ENCODE measurements around the gene ZNF709.
"Not testable (repeated sequence)": the region's sequence is repeated elsewhere in the genome, so short reads cannot be mapped to it uniquely, and the experiment has no call there.

ZNF709 gene

DNA sequence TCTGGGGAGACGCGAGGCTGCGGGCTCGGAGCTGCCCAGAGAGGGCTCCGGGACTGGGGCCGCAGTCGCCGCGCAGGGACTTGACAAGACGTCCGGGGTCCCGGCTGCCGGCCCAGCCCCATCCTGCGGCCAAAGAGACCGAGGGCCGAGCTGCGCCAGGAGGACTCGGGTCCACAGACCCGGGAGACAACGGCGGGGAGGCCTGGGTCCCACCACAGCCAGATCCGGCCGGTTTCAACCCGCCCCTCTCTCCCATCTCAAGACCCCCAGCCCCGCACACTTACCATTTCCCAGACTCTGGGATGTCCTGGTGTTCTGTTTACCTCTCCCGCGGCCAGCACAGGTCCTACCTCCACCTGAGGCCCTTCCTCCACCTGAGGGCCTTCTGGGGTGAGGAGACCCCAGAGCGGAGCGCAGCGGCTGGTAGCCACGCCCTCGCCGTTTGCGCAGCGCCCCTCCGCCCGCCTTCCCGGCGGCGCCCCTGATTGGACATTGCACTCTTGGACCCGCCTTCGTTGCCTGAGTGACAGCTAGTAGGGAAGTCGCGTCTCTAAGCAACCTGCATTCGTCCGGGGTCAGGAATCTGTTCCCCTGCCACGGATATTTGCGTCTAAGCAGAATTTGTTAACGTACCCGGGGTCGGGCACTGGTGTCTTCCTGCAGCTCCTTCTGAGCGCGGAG lies at the start of gene ZNF709:
TSS of gene ZNF709 (minus strand) at position 446 of the 681 bp plus-strand sequence. CDS start at position 287, 159 bp downstream.
- DNase-seq (ENCODE audit: low spot score) = peak; percentile 92

DNA sequence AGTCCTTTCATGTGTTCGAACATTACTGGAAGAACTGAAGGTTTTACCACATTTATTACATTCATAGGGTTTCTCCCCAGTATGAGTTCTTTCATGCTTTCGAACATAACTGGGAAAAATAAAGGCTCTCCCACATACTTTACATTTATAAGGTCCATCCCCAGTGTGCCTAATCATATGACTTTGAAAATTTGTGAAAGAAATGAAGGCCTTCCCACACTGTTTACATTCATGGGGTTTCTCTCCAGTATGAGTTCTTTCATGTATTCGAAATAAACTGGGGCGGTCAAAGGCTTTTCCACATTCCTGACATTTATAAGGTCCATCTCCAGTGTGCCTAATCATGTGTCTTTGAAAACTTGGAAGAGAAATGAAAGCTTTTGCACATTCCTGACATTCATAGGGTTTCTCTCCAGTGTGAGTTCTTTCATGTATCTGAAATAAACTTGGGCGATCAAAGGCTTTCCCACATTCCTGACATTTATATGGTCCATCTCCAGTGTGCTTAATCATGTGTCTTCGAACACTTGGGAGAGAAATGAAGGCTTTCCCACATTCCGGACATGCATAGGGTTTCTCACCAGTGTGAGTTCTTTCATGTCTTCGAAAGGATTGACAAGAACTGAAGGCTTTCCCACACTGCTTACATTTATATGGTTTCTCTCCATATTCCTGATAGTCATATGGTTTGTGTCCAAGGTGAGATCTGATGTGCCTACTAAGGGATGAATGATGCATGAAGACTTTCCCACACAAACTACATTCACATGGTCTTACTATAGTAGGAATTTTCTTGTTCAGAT lies 42.6 kb upstream of the ZNF709 start:
- no peak for DNase-seq (ENCODE audit: low spot score)

GRCh38 chr19:12526542-12526941 lies 41.9 kb upstream of the ZNF709 start:
- DNase-seq (ENCODE audit: low spot score) = no peak

- DNase-seq (ENCODE audit: low spot score) = no peak
These were observed 37.4 kb upstream of the ZNF709 start for GRCh38 chr19:12521996-12522395.

- no peak for DNase-seq (ENCODE audit: low spot score)
These were observed 29.0 kb upstream of the ZNF709 start for GRCh38 chr19:12513531-12514061.

DNA sequence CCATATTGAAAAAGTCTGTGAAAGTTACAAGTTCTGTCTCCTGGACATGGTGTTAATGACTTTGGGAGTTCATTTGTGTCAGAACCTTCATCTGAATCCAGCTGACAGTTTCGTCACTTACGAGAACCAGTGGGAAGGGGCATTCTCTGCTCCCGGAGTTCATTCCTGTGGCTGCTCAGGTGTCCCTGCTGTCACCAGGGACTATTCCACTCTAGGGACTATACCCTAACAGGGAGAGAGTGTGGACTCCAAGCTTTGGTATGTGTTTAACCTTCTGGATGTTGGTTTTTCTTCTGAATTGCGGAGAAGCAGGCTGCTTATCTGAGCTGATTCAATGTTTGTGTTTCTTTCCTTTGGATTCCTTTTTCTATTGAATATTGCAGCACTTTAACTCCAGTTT lies 12.4 kb upstream of the ZNF709 start:
- no peak for DNase-seq (ENCODE audit: low spot score)

- no peak for DNase-seq (ENCODE audit: low spot score)
These were observed 11.9 kb upstream of the ZNF709 start for GRCh38 chr19:12496480-12496879.

- DNase-seq (ENCODE audit: low spot score) = peak; percentile 92
These were observed 10.6 kb upstream of the ZNF709 start for GRCh38 chr19:12495002-12495802.

- DNase-seq (ENCODE audit: low spot score) = no peak
These were observed 9.7 kb upstream of the ZNF709 start for GRCh38 chr19:12494260-12494860.

DNA sequence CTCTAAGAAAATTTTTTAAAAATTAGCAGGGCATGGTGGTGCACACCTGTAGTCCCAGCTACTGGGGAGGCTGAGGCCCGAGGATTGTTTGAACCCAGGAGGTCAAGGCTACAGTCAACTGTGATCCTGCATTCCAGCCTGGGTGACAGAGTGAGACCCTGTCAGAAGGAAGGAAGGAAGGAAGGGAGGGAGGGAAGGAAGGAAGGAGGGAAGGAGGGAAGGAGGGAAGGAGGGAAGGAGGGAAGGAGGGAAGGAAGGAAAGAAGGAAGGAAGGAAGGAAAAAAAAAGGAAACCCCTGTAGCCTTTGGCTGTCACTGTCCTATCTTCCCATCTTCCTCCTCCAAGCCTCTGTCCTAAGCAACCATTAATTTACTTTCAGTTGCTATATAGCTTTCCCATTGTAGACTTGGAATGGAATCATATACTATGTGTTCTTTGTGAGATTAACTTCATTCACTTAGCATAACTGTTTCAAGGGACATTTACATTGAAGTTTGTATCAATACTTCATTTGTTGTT lies 1.7 kb upstream of the ZNF709 start:
- not testable (repeated sequence) for DNase-seq (ENCODE audit: low spot score)

GRCh38 chr19:12485571-12485970 lies 955 bp upstream of the ZNF709 start:
- DNase-seq (ENCODE audit: low spot score) = no peak

- no peak for DNase-seq (ENCODE audit: low spot score)
These were observed 418 bp upstream of the ZNF709 start for GRCh38 chr19:12485052-12485416.

- DNase-seq (ENCODE audit: low spot score) = no peak
These were observed 625 bp downstream of the ZNF709 start for GRCh38 chr19:12484011-12484370.

- DNase-seq (ENCODE audit: low spot score) = no peak
These were observed 2.1 kb downstream of the ZNF709 start for GRCh38 chr19:12482509-12482886.

GRCh38 chr19:12481781-12482508 lies 2.7 kb downstream of the ZNF709 start:
- no peak for DNase-seq (ENCODE audit: low spot score)

- DNase-seq (ENCODE audit: low spot score) = no peak
These were observed 6.2 kb downstream of the ZNF709 start for GRCh38 chr19:12478234-12478941.

- not testable (repeated sequence) for DNase-seq (ENCODE audit: low spot score)
These were observed 17.0 kb downstream of the ZNF709 start for GRCh38 chr19:12467651-12468050.

- no peak for DNase-seq (ENCODE audit: low spot score)
These were observed 19.4 kb downstream of the ZNF709 start for GRCh38 chr19:12465211-12465610.

- no peak for DNase-seq (ENCODE audit: low spot score)
These were observed 19.8 kb downstream of the ZNF709 start for GRCh38 chr19:12464769-12465168.

DNA sequence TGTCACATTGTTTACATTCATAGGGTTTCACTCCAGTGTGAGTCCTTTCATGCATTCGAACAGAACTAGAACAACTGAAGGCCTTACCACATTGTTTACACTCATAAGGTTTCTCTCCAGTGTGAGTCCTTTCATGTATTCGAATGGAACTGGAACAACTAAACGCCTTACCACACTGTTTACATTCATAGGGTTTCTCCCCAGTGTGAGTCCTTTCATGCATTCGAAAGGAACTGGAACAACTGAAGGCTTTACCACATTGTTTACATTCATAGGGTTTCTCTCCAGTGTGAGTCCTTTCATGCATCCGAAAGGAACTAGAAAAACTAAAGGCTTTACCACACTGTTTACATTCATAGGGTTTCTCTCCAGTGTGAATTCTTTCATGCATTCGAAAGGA lies 20.5 kb downstream of the ZNF709 start:
- not testable (repeated sequence) for DNase-seq (ENCODE audit: low spot score)

DNA sequence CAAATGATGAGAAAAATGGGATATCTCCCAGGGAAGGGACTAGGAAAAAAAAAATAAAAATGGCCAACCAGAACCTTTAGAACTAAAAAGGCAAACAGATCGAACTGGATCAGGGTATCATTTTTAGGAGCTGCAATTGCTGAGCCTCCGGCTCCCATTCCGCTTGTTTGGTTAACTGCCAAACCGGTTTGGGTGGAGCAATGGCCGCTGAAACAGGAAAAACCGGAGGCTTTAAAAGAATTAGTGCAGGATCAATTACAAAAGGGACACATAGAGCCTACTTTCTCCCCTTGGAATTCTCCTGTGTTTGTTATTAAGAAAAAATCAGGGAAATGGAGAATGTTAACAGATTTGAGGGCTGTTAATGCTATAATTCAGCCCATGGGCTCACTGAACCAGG lies 31.1 kb downstream of the ZNF709 start:
- no peak for DNase-seq (ENCODE audit: low spot score)

All from germinal center (tissue), 1 donor.